ENCODE results near the gene SF3B6. TPM values are rescaled to one million over a fixed set of nuclear protein-coding genes. Genes with fewer than 3 reads are reported as not detected.

The SF3B6 gene
- total and polyA plus RNA-seq, 2 donors (not counting 1 experiment from before 2014, with no cell fraction given): 134 to 210 TPM

DNA sequence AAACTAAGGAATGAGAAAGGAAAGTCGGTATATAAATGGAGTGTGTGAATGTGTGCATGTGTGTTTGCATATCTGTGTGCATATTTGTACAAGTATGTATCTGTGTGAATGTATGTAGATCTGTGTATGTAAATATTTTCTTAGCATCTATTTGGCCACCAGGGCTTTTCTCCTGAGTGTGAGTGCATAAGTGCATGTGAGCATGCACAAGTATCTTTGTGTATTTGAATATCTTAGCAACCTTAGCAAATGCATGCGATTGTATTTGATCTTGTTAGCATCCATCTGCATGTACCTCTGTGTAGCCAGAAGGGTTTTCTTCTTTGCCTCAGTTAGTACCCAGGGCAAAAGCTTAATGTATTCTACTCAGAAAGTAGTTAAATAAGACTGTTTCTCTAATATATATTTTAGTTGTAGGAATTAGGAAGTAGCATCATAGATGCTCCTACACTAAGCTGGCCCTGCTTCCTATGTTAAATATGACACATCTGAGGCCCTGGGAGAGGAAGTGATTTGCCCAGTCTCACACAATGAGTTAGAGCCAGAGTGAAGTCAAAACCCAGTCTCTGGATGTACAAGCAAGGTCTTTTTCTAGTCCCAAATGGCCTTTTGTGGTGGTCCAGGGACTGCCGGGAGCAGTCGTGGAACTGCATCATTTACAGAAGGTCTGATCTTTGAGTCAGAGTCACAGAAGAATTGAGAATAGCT lies 17.4 kb downstream of the SF3B6 start:
- no peak overlapping the region for H3K9ac ChIP-seq (ENCODE audit: insufficient read depth, low read length)
- H3K27me3 ChIP-seq (ENCODE audit: control insufficient read depth, insufficient read depth, low read length): no peaks in the 10 kb centered on the region
- H3K9me3 ChIP-seq (ENCODE audit: control insufficient read depth, insufficient read depth, low read depth, low read length): no peaks in the 10 kb centered on the region
- TF ChIP-seq EZH2 (IDR thresholded peaks at IDR 0.05; ENCODE audit: low read length, missing control alignments): no peak
- TF ChIP-seq, protein P1, sequence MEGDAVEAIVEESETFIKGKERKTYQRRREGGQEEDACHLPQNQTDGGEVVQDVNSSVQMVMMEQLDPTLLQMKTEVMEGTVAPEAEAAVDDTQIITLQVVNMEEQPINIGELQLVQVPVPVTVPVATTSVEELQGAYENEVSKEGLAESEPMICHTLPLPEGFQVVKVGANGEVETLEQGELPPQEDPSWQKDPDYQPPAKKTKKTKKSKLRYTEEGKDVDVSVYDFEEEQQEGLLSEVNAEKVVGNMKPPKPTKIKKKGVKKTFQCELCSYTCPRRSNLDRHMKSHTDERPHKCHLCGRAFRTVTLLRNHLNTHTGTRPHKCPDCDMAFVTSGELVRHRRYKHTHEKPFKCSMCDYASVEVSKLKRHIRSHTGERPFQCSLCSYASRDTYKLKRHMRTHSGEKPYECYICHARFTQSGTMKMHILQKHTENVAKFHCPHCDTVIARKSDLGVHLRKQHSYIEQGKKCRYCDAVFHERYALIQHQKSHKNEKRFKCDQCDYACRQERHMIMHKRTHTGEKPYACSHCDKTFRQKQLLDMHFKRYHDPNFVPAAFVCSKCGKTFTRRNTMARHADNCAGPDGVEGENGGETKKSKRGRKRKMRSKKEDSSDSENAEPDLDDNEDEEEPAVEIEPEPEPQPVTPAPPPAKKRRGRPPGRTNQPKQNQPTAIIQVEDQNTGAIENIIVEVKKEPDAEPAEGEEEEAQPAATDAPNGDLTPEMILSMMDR (conservative IDR thresholded peaks at IDR 0.05 in 1 of 2, IDR thresholded peaks at IDR 0.05 in 1 of 2; ENCODE audit: low read depth in 1 of 2, low read length in 2 of 2): no peak
- no peaks in the 10 kb centered on the region for H3K36me3 ChIP-seq (ENCODE audit: control insufficient read depth, insufficient read depth, low read length)
- H3K27ac ChIP-seq (ENCODE audit: insufficient read depth, low read length): no peak overlapping the region
- H3K4me1 ChIP-seq (ENCODE audit: control insufficient read depth, extremely low read depth, insufficient read depth, low read length): no peaks in the 10 kb centered on the region
- no peak overlapping the region for H3K4me2 ChIP-seq (ENCODE audit: extremely low read depth, insufficient read depth, low read length)
- DNase-seq (ENCODE audit: low read depth in 2 of 2): no peak
- no peaks in the 10 kb centered on the region for H3K79me2 ChIP-seq (ENCODE audit: control insufficient read depth, insufficient read depth, low read length)
- no peak overlapping the region for H3K4me3 ChIP-seq (replicated peaks in 1 of 4; ENCODE audit: control extremely low read depth in 1 of 4, insufficient read depth in 1 of 4, low read depth in 3 of 4, low read length in 4 of 4)
- H4K20me1 ChIP-seq (ENCODE audit: control insufficient read depth, extremely low read depth, insufficient read depth, low read length): no peaks in the 10 kb centered on the region
- H2AFZ ChIP-seq (ENCODE audit: low read length): no peak overlapping the region

DNA sequence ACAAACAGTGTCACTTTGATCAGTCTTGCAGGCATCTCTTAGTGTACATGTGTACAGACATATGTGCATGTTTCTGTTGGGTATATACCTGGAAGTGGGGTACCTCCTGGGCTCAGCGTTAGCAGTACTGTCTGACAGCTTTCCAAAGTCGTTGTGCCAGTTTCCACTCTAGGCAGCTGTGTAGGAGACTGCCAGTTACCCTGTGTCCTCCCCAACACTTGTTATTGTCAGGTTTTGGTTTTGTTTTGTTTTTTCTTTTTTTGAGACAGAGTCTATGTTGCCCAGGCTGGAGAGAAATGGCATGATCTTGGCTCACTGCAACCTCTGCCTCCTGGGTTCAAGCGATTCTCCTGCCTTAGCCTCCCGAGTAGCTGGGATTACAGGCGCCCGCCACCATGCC lies 20.4 kb downstream of the SF3B6 start:
- Histone ChIP-seq H2AFZ (ENCODE audit: low read length) (no peak overlapping the region), H3K27ac (ENCODE audit: insufficient read depth, low read length) (no peak overlapping the region), H3K9ac (ENCODE audit: insufficient read depth, low read length) (no peak overlapping the region), H3K4me2 (ENCODE audit: extremely low read depth, insufficient read depth, low read length) (no peak overlapping the region), H3K4me1 (ENCODE audit: control insufficient read depth, extremely low read depth, insufficient read depth, low read length) (no peaks in the 10 kb centered on the region), H3K4me3 (replicated peaks in 1 of 4; ENCODE audit: control extremely low read depth in 1 of 4, insufficient read depth in 1 of 4, low read depth in 3 of 4, low read length in 4 of 4) (no peak overlapping the region), H4K20me1 (ENCODE audit: control insufficient read depth, extremely low read depth, insufficient read depth, low read length) (no peaks in the 10 kb centered on the region), H3K9me3 (ENCODE audit: control insufficient read depth, insufficient read depth, low read depth, low read length) (no peaks in the 10 kb centered on the region), H3K36me3 (ENCODE audit: control insufficient read depth, insufficient read depth, low read length) (no peaks in the 10 kb centered on the region), H3K79me2 (ENCODE audit: control insufficient read depth, insufficient read depth, low read length) (no peaks in the 10 kb centered on the region), H3K27me3 (ENCODE audit: control insufficient read depth, insufficient read depth, low read length) (no peaks in the 10 kb centered on the region)
- DNase-seq (ENCODE audit: low read depth in 2 of 2): no peak
- TF ChIP-seq, protein P1 (conservative IDR thresholded peaks at IDR 0.05 in 1 of 2, IDR thresholded peaks at IDR 0.05 in 1 of 2; ENCODE audit: low read depth in 1 of 2, low read length in 2 of 2): no peak

DNA sequence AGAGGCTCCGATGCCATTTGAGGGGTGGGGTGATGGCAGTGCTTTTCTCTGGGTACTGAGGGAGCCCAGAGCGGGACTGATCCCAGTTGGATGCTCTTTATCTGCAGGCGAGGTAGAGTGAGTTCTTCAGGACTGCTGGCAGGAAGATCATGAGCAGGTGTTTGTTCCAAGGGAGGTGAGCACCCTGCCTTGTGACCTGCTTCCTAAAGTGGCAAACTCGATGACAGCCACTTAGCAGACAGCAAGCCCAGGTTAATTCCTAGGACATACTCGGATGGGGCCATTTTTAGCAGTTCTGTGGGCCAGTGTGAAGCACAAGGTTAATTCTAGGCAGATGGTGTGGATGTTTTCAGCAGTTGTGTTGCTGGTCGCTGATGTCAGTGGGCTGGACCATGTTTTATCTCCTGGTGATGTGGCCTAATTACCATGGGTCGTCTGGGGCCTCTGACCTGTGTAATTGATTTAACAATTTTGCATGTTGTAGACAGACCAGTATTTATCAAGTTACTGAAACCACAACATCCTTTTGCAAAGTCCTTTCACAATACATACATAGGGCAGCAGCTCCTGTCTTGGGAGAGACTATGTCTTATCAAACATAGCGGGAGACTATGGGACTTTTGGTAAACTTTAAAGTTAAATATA lies 21.6 kb downstream of the SF3B6 start:
- Histone ChIP-seq H3K79me2 (ENCODE audit: control insufficient read depth, insufficient read depth, low read length) (no peaks in the 10 kb centered on the region), H4K20me1 (ENCODE audit: control insufficient read depth, extremely low read depth, insufficient read depth, low read length) (no peaks in the 10 kb centered on the region), H3K27ac (ENCODE audit: insufficient read depth, low read length) (no peak overlapping the region), H3K4me3 (replicated peaks in 1 of 4; ENCODE audit: control extremely low read depth in 1 of 4, insufficient read depth in 1 of 4, low read depth in 3 of 4, low read length in 4 of 4) (no peak overlapping the region), H3K4me2 (ENCODE audit: extremely low read depth, insufficient read depth, low read length) (no peak overlapping the region), H2AFZ (ENCODE audit: low read length) (no peak overlapping the region), H3K36me3 (ENCODE audit: control insufficient read depth, insufficient read depth, low read length) (no peaks in the 10 kb centered on the region), H3K4me1 (ENCODE audit: control insufficient read depth, extremely low read depth, insufficient read depth, low read length) (no peaks in the 10 kb centered on the region), H3K9ac (ENCODE audit: insufficient read depth, low read length) (no peak overlapping the region), H3K27me3 (ENCODE audit: control insufficient read depth, insufficient read depth, low read length) (no peaks in the 10 kb centered on the region), H3K9me3 (ENCODE audit: control insufficient read depth, insufficient read depth, low read depth, low read length) (no peaks in the 10 kb centered on the region)
- DNase-seq (ENCODE audit: low read depth in 2 of 2): no peak
- TF ChIP-seq EZH2 (IDR thresholded peaks at IDR 0.05; ENCODE audit: low read length, missing control alignments): no peak
- TF ChIP-seq, protein P1 (conservative IDR thresholded peaks at IDR 0.05 in 1 of 2, IDR thresholded peaks at IDR 0.05 in 1 of 2; ENCODE audit: low read depth in 1 of 2, low read length in 2 of 2): no peak

Measured in fibroblast of lung (primary cell).